ENCODE measurements around the gene NEAT1. TPM values are rescaled to one million over a fixed set of nuclear protein-coding genes. Genes with fewer than 3 reads are reported as not detected.
"Not testable (repeated sequence)": the region's sequence is repeated elsewhere in the genome, so short reads cannot be mapped to it uniquely, and the experiment has no call there.

NEAT1 gene
- total RNA-seq, 2 experiments from 2014 or later, result 136 to 155 TPM

- Mint-ChIP-seq H3K4me1 (peaks cover 13% of the 10 kb centered on the region), H3K36me3 (no peaks in the 10 kb centered on the region), H3K27me3 (no peaks in the 10 kb centered on the region), H3K27ac (no peak overlapping the region), H3K9me3 (peaks cover 2% of the 10 kb centered on the region), H3K4me3 (no peak overlapping the region)
- DNase-seq, result no peak
These were observed 30.4 kb downstream of the NEAT1 start for GRCh38 chr11:65452806-65453490.

- H3K9me3 Mint-ChIP-seq, result peaks cover 2% of the 10 kb centered on the region
- no peaks in the 10 kb centered on the region for H3K27me3 Mint-ChIP-seq
- no peak overlapping the region for H3K27ac Mint-ChIP-seq
- peaks cover 13% of the 10 kb centered on the region for H3K4me1 Mint-ChIP-seq
- no peak for DNase-seq
- no peaks in the 10 kb centered on the region for H3K36me3 Mint-ChIP-seq
- peak overlapping the region; percentile 94 for H3K4me3 Mint-ChIP-seq
These were observed 31.7 kb downstream of the NEAT1 start for GRCh38 chr11:65454311-65454695.

- peak; percentile 84 for DNase-seq
- peaks cover 2% of the 10 kb centered on the region for H3K9me3 Mint-ChIP-seq
- peak overlapping the region; percentile 94 for H3K4me3 Mint-ChIP-seq
- H3K36me3 Mint-ChIP-seq, result no peaks in the 10 kb centered on the region
- H3K4me1 Mint-ChIP-seq, result peaks cover 17% of the 10 kb centered on the region
- peak overlapping the region; percentile 89 for H3K27ac Mint-ChIP-seq
- H3K27me3 Mint-ChIP-seq, result no peaks in the 10 kb centered on the region
These were observed 32.3 kb downstream of the NEAT1 start for GRCh38 chr11:65454696-65455456.

DNA sequence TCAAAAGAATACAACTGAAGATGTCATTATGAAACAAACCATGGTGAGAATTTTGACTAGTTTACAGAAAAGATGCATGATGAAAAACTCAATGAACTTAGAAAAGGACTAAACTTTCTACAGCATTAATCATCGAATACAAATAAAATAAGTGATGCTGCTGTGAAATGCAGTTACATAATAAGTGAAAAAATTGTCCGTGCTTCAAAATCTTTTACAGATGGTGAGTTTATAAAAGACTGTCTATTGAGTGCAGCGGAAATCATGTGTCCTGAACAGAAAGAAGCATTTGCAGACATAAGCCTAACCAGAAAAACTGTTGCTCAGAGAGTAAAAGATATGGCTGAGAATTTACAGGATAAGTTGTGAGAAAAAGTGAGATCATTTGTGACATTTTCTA is 33.8 kb downstream of the NEAT1 start:
- no peak for DNase-seq
- Mint-ChIP-seq H3K9me3 (no peaks in the 10 kb centered on the region), H3K4me1 (peaks cover 17% of the 10 kb centered on the region), H3K27ac (no peak overlapping the region), H3K27me3 (no peaks in the 10 kb centered on the region), H3K36me3 (no peaks in the 10 kb centered on the region), H3K4me3 (peak overlapping the region; percentile 53)

DNA sequence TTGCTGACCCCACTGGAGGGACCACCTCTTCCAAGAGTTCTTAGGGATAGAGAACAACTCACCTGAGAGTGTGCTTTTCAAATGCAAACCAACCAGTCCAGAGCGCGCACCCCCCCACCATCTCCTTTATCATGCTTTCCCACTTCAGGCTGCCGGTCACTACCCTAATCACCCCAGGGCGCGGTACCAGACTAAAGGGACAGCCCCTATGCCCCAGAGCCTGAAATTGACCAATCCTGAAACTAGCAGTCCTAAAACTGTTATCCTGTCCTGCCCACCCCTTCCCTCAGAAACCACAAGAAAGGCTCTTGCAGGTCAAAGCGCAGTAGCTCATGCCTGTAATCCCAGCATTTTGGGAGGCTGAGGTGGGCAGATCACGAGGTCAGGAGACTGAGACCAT is 37.0 kb downstream of the NEAT1 start:
- H3K4me1 Mint-ChIP-seq, result peaks cover 14% of the 10 kb centered on the region
- no peaks in the 10 kb centered on the region for H3K36me3 Mint-ChIP-seq
- H3K4me3 Mint-ChIP-seq, result no peak overlapping the region
- no peak for DNase-seq
- no peaks in the 10 kb centered on the region for H3K27me3 Mint-ChIP-seq
- no peak overlapping the region for H3K27ac Mint-ChIP-seq
- H3K9me3 Mint-ChIP-seq, result no peaks in the 10 kb centered on the region

DNA sequence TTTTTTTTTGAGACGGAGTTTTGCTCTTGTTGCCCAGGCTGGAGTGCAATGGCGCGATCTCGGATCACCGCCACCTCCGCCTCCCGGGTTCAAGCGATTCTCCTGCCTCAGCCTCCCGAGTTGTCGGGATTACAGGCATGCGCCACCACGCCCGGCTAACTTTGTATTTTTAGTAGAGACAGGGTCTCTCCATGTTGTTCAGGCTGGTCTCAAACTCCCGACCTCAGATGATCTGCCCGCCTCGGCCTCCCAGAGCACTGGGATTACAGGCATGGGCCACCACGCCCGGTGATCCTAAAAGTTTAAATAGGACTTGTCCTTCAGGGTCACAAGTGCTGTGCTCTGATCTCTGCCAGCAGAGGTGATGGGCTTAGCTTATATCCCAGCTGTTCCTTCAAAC is 42.9 kb downstream of the NEAT1 start:
- H3K4me3 Mint-ChIP-seq, H3K9me3 Mint-ChIP-seq, H3K27me3 Mint-ChIP-seq, H3K36me3 Mint-ChIP-seq, H3K4me1 Mint-ChIP-seq, DNase-seq, H3K27ac Mint-ChIP-seq: not testable (repeated sequence)

- H3K27me3 Mint-ChIP-seq, DNase-seq, H3K4me3 Mint-ChIP-seq, H3K27ac Mint-ChIP-seq, H3K9me3 Mint-ChIP-seq, H3K36me3 Mint-ChIP-seq: not testable (repeated sequence)
- H3K4me1 Mint-ChIP-seq, result peaks cover 19% of the 10 kb centered on the region
These were observed 44.7 kb downstream of the NEAT1 start for GRCh38 chr11:65467306-65467705.

DNA sequence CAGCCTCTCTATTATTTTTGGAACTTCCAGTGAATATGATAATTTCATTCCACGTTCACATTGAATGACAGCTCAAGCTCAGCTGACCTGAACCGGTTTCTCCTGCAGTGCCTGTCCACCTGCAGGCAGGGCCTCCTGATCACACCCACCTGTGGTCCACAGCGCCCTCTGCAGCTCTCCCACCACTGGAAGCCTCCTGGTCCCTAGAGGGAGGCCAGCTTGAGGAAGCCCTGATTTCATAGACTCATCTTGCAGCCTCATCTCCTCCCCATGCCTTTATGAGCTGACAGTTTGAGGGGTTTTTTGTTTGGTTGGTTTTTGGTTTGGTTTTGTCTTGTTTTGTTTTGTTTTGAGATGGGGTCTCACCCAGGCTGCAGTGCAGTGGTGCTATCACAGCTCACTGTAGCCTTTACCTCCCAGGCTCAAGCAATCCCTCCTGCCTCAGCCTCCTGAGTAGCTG is 46.3 kb downstream of the NEAT1 start:
- no peaks in the 10 kb centered on the region for H3K36me3 Mint-ChIP-seq
- peak; percentile 57 for DNase-seq
- no peaks in the 10 kb centered on the region for H3K9me3 Mint-ChIP-seq
- H3K27ac Mint-ChIP-seq, result no peak overlapping the region
- H3K4me1 Mint-ChIP-seq, result peaks cover 25% of the 10 kb centered on the region
- H3K4me3 Mint-ChIP-seq, result no peak overlapping the region
- no peaks in the 10 kb centered on the region for H3K27me3 Mint-ChIP-seq

DNA sequence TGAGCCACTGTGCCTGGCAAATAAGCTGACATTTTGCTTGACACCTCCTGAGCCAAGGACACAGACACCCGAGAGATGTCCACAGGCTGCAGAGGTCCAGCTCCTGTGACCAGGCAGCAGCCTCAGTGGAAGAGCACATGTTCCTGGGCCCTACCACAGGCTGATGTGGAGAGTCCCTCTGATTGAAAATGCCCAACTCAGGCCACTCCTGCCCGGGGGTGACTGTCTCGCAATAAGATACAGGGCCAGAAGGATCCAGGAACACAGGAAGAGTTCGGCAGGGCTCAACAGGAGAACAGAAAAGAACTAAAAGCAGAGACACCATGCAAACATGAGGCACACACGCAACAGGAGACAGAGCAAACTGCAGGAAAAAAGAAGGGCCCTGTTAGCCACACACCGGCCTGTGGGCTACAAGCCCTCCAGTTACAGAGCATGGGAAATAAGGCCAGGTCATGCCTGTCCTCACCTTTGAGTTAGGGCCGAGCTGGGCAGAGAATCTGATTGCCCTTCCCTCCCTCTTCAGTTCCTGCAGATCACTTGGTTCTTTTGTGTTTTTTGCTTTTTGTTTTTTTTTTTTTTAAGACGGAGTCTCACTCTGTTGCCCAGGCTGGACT is 47.9 kb downstream of the NEAT1 start:
- peaks cover 28% of the 10 kb centered on the region for H3K4me1 Mint-ChIP-seq
- H3K27ac Mint-ChIP-seq, result peak overlapping the region; percentile 98
- H3K9me3 Mint-ChIP-seq, result no peaks in the 10 kb centered on the region
- H3K36me3 Mint-ChIP-seq, result no peaks in the 10 kb centered on the region
- H3K27me3 Mint-ChIP-seq, result no peaks in the 10 kb centered on the region
- H3K4me3 Mint-ChIP-seq, result no peak overlapping the region
- no peak for DNase-seq

DNA sequence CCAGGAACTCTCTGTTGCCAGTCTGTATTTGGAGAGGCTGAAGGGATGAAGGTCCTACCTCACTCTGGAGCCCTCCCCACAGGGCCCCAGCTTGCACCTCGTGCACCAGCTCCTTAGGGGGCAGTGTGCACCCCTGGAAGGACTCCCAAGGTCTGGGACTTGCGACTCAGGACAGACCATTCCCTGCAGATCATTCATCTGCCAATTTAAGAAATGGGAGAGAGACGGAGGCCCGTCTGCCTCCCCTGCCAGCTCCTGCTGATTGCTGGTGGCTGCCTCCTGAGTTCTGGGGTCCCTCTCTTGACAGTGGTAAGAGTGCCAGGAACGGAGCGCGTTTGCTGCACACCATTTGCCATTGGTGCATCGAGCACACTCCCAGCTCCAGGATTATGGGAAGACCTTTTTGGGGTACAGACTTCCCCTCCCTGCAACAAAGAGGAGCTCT is 48.9 kb downstream of the NEAT1 start:
- no peaks in the 10 kb centered on the region for H3K9me3 Mint-ChIP-seq
- H3K36me3 Mint-ChIP-seq, result peaks cover 2% of the 10 kb centered on the region
- peak overlapping the region; percentile 98 for H3K27ac Mint-ChIP-seq
- H3K4me3 Mint-ChIP-seq, result peak overlapping the region; percentile 64
- H3K4me1 Mint-ChIP-seq, result peaks cover 32% of the 10 kb centered on the region
- peak; percentile 28 for DNase-seq
- H3K27me3 Mint-ChIP-seq, result no peaks in the 10 kb centered on the region

DNA sequence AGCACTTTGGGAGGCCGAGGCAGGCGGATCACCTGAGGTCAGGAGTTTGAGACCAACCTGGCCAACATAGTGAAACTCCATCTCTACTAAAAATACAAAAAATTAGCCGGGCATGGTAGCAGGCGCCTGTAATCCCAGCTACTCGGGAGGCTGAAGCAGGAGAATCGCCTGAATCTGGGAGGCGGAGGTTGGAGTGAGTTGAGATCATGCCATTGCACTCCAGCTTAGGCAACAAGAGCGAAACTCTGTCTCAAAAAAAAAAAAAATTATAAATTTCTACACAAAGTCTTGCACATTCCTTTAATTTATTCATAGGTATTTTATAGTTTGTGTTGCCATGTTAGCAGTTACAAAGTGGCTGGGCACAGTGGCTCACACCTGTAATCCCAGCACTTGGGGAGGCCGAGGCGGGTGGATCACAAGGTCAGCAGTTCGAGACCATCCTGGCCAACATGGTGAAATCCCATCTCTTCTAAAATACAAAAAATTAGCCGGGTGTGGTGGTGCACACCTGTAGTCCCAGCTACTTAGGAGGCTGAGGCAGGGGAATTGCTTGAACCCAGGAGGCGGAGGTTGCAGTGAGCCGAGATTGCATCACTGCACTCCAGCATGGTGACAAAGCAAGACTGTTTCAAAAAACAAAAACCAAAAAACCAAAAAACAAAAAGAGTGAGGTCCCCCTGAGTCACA is 50.1 kb downstream of the NEAT1 start:
- Mint-ChIP-seq H3K27ac (peak overlapping the region; percentile 98), H3K4me3 (peak overlapping the region; percentile 64), H3K4me1 (peaks cover 33% of the 10 kb centered on the region)
- not testable (repeated sequence) for H3K27me3 Mint-ChIP-seq, DNase-seq, H3K36me3 Mint-ChIP-seq, H3K9me3 Mint-ChIP-seq

DNA sequence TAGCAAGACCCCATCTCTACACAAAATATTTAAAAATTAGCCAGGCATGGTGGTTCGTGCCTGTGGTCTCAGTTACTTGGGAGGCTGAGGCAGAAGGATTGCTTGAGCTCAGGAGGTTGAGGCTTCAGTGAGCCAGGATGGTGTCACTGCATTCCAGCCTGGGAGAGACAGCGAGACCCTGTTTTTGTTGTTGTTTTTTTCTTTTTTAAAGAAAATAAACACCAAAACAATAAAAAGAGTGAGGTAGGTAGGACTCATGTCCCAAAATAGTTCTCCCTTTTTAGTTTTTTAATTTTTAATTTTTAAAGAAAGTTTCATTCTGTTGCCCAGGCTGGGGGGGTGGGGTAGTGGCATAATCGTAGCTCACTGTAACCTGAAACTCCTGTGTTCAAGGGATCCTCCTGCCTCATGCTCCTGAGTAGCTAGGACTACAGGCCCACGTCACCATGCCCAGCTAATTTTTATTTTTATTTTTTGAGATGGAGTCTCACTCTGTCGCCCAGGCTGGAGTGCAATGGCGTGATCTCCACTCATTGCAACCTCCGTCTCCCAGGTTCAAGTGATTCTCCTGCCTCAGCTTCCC is 50.8 kb downstream of the NEAT1 start:
- Mint-ChIP-seq H3K27me3 (no peaks in the 10 kb centered on the region), H3K4me1 (peaks cover 34% of the 10 kb centered on the region), H3K27ac (peak overlapping the region; percentile 98), H3K36me3 (peaks cover 6% of the 10 kb centered on the region), H3K9me3 (no peaks in the 10 kb centered on the region), H3K4me3 (no peak overlapping the region)
- no peak for DNase-seq

DNA sequence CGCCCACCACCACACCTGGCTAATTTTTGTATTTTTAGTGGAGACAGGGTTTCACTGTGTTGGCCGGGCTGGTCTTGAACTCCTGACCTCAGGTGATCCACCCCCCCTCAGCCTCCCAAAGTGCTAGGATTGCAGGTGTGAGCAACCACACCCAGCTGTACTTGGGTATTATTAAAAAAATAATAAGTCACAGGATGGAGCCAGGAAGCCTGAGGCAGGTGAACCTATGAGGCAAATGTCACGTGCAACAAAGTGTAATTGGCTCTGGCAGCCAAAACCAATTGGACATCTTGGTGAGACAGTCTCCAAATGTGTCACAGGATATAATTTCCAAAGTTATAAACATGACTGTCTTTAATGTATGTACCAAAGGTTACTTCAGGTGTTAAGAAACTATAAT is 52.3 kb downstream of the NEAT1 start:
- Mint-ChIP-seq H3K27me3 (no peaks in the 10 kb centered on the region), H3K9me3 (no peaks in the 10 kb centered on the region), H3K4me3 (peak overlapping the region; percentile 22), H3K27ac (peak overlapping the region; percentile 34), H3K4me1 (peaks cover 38% of the 10 kb centered on the region), H3K36me3 (peaks cover 6% of the 10 kb centered on the region)
- DNase-seq, result no peak

- Mint-ChIP-seq H3K9me3 (no peaks in the 10 kb centered on the region), H3K4me1 (peaks cover 28% of the 10 kb centered on the region), H3K27me3 (no peaks in the 10 kb centered on the region), H3K27ac (peak overlapping the region; percentile 99), H3K36me3 (peaks cover 6% of the 10 kb centered on the region), H3K4me3 (peak overlapping the region; percentile 95)
- no peak for DNase-seq
These were observed 54.1 kb downstream of the NEAT1 start for GRCh38 chr11:65476632-65477148.

Data from activated naive CD8-positive, alpha-beta T cell treated with anti-CD3 and anti-CD28 coated beads for 36 hours (primary cell).